ENCODE results near the gene ATF3. TPM values are rescaled to one million over a fixed set of nuclear protein-coding genes. Genes with fewer than 3 reads are reported as not detected.
"Not testable (repeated sequence)": the region's sequence is repeated elsewhere in the genome, so short reads cannot be mapped to it uniquely, and the experiment has no call there.

Gene ATF3
- total RNA-seq, 2 experiments from 2014 or later: 38.6 to 38.9 TPM

DNA sequence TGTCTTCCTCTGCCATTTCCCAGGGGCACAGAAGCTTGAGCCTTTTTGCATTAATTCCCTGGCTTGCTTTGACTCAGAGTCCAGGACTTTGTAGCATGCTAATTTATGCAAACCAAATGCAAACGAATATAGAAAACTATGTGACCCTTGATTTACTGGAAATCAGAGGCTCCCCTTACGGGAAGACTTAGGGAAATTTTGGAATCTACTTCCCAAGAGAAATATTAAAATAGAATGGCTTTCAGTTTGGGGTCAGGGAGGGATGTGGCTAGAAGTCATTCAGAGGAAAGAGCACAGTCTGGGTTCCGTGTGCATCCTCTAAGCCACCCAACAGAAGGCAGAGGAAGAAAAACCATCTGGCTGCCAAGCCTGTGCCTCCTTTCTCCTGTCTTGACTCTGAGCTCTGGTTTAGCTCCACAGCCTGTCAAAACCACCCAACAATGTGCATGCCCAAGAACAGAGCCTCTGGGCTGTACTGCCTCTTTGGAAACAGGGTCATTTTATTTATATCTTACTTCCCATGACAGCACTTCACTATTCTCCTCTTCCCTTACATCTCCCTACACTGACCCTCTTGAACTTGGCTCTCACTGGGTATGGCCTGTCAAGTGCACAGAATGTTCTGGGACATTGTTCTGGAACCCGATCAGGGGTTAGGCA lies 30.1 kb downstream of the ATF3 start:
- CTCF ChIA-PET: no interaction called here

DNA sequence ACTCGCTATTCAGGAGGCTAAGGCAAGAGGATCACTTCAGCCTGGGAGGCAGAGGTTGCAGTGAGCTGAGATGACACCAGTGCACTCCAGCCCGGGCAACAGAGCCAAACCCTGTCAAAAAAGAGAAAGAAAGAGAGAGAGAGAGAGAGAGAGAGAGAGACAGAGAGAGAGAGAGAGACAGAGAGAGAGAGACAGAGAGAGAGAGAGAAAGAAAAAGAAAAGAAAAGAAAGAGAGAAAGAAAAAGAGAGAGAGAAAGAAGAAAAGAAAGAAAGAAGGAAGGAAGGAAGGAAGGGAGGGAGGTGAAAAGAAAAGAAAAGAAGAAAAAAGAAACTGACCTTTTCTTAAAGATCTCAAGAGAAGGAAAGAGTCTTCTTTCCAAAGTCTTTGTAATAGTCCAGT lies 31.0 kb downstream of the ATF3 start:
- POLR2A ChIA-PET: not testable (repeated sequence)
- CTCF ChIA-PET: interaction anchor here (2.3 kb wide), 1 partner anchor 26 kb away, joined by 9 read pairs; no protein-coding TSS in a partner anchor

More for the DNA sequence above, 30.1 kb downstream of the ATF3 start:
- POLR2A ChIA-PET: no interaction called here

GRCh38 chr1:212640223-212640878 lies 31.8 kb downstream of the ATF3 start:
- POLR2A ChIA-PET: no interaction called here
- CTCF ChIA-PET: interaction anchor here (2.3 kb wide), 1 partner anchor 25 kb away, joined by 9 read pairs; no protein-coding TSS in a partner anchor

- ChIA-PET POLR2A (interaction anchor here (0.6 kb wide), 1 partner anchor 171 kb away, joined by 3 read pairs; no protein-coding TSS in a partner anchor), CTCF (interaction anchor here (0.6 to 2.3 kb wide), 3 partner anchors 23 to 1466 kb away, joined by 3 to 9 read pairs (median 5); no protein-coding TSS in a partner anchor)
These were observed 33.4 kb downstream of the ATF3 start for GRCh38 chr1:212641956-212642355.

DNA sequence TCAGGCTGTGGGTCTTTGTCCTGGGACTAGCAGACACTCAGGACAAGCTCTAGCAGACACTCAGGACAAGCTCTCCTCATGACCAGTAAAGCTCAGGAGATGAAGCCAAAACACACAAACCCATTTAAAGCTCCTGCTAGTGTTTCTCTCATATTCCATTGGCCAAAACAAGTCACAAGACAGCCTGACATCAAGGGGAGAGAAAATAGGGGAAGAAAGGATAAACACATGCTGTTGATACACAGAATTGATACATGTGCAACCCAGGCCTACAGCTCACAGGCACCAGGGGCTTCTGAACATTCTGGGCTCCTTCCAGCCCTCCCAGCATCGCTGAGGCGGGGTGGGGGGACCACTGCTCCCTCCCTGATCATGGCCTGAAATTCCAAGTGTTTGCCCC lies 35.3 kb downstream of the ATF3 start:
- POLR2A ChIA-PET: no interaction called here
- CTCF ChIA-PET: interaction anchor here (1.6 kb wide), 1 partner anchor 21 kb away, joined by 8 read pairs; no protein-coding TSS in a partner anchor

DNA sequence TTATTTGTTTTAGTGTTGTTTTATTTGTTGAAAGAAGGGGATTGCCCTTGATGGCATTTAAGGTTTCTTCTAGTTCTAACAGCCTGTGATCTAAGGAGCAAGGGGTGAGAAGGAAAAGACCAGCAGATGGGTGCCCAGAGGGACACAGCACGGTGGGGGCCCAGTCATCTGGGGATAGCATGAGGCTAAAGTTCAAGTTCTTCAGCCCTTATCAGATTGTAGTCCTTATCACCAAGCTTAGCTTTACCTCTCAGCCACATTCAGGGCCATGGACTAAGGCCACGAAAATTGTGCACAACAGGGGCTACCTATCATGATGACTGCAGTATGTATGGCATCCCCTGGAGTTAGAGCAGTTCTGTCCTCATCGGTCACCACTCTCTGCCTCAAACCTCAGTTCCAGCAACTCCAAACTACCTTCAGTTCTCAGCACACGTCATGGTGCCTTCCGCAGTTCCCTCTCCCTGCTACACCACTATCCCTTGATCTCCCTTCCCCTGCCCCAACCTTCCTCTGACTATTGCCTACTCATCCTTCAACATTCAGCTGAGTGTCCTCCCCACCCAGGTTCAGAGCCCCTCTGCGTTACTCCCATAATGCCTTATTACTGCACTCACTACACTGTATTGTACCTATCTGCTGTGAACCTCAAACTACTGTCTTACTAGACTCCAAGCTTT lies 36.4 kb downstream of the ATF3 start:
- ChIA-PET CTCF (interaction anchor here (0.8 kb wide), 1 partner anchor 351 kb away, joined by 3 read pairs; no protein-coding TSS in a partner anchor), POLR2A (no interaction called here)

DNA sequence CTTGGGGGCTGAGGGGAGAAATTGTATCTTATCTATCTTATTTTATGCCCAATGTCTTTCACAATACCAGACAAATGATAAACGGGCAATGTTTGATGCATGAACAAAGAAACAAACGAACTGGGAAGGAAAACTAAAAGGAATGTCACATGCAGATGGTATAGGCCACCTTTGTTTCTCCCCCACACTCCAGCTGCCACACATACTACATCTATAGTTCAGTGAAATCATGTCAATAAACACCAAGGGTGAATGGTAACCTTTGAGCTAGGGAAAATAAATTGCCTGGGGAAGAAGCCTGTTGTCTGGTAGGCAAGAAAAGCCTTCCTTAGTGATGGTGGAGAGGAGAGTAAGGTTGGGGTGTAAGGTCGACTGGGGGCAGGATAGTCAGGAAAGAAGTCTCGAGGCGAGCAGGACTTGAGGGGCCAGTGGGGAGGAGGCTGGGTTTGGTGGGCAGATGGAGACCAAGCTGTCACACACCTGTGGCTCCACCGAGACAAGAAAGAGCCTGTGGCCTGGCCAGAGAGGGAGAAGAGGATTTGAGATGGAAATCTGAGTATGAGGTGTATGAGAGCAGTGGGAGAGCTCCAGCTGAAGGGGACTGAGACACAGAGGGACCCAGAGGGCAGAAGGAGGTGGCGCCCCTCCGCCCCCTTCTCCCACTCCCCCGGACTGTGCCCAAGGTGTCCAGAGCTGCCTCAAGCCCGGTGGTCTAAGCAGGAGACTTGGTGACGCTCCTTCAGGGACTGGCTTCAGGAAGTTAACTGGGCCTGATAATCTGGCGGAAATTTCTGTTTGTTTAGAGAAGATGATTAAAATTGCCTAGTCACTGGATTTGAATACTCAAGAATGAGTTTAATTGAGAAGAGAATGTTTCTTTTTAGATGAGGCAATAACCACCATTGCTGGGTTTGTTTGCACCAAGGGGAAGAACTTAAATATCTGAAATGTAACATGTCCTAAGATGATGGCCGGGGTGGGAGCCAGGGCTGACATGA lies 37.3 kb downstream of the ATF3 start:
- ChIA-PET CTCF (interaction anchor here (0.8 kb wide), 1 partner anchor 350 kb away, joined by 3 read pairs; no protein-coding TSS in a partner anchor), POLR2A (no interaction called here)

DNA sequence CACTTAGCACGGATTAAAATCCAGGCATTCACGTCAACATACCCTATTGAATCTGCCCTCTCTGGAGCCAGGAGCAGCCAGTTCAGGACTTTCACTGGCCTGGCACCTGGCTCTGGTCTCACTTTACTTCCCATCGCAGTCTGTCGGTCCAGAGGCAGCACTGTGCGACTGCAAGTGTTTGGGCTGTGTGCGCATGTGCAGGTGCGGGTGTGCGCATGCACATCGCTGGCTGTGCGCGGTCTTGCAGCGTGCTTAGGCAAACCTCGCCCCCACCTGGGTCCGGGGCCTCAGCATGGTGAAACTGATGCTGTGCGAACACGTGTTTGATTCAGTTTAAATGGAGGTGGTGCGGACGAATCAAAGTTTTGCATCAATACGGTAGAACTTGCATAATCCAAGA lies 38.0 kb downstream of the ATF3 start:
- ChIA-PET POLR2A (no interaction called here), CTCF (no interaction called here)

- ChIA-PET POLR2A (no interaction called here), CTCF (no interaction called here)
These were observed 38.4 kb downstream of the ATF3 start for GRCh38 chr1:212647004-212647403.

- ChIA-PET CTCF (interaction anchor here (1.0 kb wide), 1 partner anchor 17 kb away, joined by 3 read pairs; no protein-coding TSS in a partner anchor), POLR2A (no interaction called here)
These were observed 39.9 kb downstream of the ATF3 start for GRCh38 chr1:212648431-212648830.

DNA sequence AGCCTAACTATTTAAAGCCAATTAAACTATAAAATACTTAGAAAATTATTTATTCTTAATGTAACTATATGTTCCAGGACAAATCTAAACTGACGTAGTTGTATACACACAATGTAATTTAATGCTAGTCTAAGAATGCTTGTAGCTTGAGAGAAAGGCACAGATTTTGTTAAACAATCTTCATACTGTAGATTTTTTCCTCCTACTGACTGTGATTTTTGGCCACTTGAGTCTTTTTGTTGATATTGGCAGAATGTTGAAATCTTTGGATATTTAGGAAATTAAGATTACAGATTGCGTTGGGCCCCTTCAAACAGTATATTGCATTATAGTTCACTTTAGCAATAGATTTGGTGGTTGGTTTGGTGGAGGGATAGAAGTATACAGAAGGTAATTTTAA lies 40.5 kb downstream of the ATF3 start:
- ChIA-PET POLR2A (no interaction called here), CTCF (no interaction called here)

DNA sequence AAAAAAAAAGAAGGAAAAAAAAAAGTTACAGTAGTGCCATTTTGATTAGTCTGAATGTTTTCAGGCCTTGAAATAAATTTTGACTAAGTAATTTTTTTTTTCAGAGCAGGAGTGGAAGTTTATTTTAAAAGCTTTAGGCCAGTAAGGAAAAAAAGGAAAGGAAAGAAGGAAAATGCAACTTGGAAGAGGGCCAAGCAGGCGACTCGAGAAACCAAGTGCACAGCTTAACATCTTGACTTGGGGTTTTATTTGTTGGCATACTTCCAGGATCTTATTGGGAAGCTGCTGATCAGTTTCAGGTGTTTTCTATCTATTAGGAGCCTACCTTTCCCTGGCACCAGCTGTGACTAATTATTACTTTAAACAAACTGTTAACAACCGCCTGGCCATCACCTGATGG lies 41.7 kb downstream of the ATF3 start:
- CTCF ChIA-PET: interaction anchor here (0.9 to 3.9 kb wide), 2 partner anchors 15 to 192 kb away, joined by 3 to 15 read pairs; no protein-coding TSS in a partner anchor

GRCh38 chr1:212651521-212651920 lies 43.0 kb downstream of the ATF3 start:
- ChIA-PET POLR2A (no interaction called here), CTCF (interaction anchor here (3.9 kb wide), 1 partner anchor 14 kb away, joined by 15 read pairs; no protein-coding TSS in a partner anchor)

More for the DNA sequence above, 41.7 kb downstream of the ATF3 start:
- POLR2A ChIA-PET: no interaction called here

DNA sequence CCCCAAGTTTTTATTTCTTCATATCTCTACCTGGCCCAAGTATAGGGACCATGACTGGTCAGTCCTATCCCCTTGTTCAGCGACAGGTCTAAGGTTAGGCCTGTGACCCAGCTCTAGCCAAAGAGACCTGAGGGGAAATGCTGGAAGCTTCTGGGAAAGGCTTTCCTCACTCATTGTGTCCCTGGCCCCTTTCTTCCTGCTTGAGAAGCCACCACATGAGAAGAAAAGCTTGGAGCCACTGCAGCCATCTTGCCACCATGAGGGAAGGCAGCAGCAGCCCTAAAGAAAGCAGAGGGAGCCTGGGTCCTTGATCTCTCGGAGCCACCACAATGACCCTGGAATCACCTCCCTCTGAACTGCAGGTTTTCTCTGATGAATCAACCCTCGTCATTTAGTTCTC lies 43.4 kb downstream of the ATF3 start:
- CTCF ChIA-PET: interaction anchor here (3.9 kb wide), 1 partner anchor 13 kb away, joined by 15 read pairs; no protein-coding TSS in a partner anchor
- POLR2A ChIA-PET: no interaction called here

DNA sequence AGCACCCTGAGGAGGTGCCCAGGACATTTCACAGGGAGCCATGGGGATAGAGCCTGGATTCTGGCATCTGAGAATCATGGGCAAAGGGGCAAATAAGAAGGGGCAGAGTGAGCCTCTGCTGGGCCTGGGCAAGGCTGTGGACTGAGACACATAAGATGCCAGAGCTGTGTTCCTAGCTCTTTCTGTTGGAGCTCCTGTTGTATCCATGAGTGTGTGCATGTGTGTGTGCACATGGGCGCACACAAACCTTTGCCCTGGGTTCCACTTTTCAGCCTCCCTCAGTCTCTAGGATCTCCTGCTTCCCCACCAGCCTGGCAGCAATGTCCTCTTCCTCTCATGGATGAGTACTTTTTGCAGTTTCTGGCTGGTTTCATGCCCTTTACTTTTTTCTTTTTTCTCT lies 44.0 kb downstream of the ATF3 start:
- CTCF ChIA-PET: interaction anchor here (3.9 kb wide), 1 partner anchor 12 kb away, joined by 15 read pairs; no protein-coding TSS in a partner anchor
- POLR2A ChIA-PET: no interaction called here

DNA sequence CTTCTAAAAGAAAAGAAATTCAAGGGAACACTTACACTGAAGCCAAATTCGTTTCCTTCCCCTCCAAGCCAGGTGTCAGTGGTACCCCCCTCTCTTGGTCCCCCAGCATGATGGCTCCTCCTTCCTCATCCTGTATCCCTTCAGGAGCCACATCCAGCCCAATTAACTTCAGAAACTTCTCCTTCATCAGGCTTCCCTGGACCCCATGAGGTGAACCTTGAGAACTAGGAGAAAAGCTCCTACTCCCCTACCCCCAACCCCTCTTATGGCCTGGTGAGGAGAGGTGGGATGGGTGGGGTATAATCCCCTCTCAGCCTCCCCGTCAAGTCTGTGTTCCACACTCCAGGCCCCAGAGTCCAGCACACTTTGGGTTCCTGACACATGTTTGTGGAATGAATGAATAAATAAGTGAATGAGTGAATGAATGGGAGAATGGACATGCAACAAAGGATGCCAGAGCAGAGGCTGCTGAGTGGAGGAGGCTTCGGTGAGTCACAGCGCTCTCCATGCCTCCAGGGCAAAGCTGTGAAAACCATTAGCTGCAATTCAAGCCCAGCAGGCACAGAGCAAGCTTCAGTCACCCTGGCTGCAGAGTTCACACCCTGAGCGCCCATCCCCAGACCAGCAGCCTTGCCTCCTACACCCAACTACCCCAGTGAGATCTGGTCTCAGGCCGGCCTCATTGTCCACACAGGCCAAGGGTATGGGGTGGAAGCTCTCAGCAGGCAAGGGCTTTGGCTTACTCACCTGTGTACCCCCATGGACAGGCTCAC lies 47.3 kb downstream of the ATF3 start:
- CTCF ChIA-PET: interaction anchor here (2.1 kb wide), 1 partner anchor 9 kb away, joined by 6 read pairs; no protein-coding TSS in a partner anchor
- POLR2A ChIA-PET: interaction anchor here (0.6 kb wide), 1 partner anchor 8 kb away, joined by 3 read pairs; no protein-coding TSS in a partner anchor

GRCh38 chr1:212656730-212657129 lies 48.2 kb downstream of the ATF3 start:
- ChIA-PET POLR2A (no interaction called here), CTCF (interaction anchor here (2.1 kb wide), 1 partner anchor 8 kb away, joined by 6 read pairs; no protein-coding TSS in a partner anchor)

DNA sequence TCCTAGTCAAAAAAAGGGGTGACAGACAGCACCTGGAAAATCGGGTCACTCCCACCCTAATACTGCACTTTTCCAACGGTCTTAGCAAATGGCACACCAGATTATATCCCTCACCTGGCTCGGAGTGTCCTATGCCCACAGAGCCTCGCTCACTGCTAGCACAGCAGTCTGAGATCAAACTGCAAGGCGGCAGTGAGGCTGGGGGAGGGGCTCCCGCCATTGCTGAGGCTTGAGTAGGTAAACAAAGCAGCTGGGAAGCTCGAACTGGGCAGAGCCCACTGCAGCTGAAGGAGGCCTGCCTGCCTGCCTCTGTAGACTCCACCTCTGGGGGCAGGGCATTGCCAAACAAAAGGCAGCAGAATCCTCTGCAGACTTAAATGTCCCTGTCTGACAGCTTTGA lies 49.7 kb downstream of the ATF3 start:
- POLR2A ChIA-PET: not testable (repeated sequence)
- CTCF ChIA-PET: interaction anchor here (0.5 kb wide), 1 partner anchor 491 kb away, joined by 4 read pairs; no protein-coding TSS in a partner anchor

Data from activated CD8-positive, alpha-beta memory T cell treated with anti-CD3 and anti-CD28 coated beads for 36 hours (primary cell).